ENCODE measurements around the gene PRPF6.

PRPF6 gene

DNA sequence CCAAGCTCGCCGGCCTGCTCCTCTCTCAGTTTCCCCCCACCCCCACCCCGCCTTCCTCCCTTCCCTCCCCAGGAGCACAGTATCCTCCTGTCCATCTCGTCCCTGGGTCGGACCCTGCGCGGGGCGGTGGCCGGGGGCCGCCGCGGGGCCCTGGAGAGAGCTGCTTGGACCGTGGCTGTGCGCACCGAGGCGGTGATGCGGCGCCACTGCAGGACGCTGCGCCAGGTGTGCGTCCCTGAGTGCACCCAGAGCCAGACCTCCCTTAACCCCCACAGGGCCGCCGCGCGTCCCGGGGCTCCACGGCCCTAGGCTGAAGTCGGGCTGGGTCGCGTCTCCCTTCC, 57.3 kb downstream of the PRPF6 start:
- Mint-ChIP-seq H3K4me1 (peaks cover 36% of the 10 kb centered on the region), H3K4me3 (peak overlapping the region; percentile 80), H3K36me3 (peaks cover 14% of the 10 kb centered on the region), H3K27me3 (peaks cover 10% of the 10 kb centered on the region), H3K9me3 (no peaks in the 10 kb centered on the region), H3K27ac (peak overlapping the region; percentile 42)
- ATAC-seq, result peak; percentile 37

DNA sequence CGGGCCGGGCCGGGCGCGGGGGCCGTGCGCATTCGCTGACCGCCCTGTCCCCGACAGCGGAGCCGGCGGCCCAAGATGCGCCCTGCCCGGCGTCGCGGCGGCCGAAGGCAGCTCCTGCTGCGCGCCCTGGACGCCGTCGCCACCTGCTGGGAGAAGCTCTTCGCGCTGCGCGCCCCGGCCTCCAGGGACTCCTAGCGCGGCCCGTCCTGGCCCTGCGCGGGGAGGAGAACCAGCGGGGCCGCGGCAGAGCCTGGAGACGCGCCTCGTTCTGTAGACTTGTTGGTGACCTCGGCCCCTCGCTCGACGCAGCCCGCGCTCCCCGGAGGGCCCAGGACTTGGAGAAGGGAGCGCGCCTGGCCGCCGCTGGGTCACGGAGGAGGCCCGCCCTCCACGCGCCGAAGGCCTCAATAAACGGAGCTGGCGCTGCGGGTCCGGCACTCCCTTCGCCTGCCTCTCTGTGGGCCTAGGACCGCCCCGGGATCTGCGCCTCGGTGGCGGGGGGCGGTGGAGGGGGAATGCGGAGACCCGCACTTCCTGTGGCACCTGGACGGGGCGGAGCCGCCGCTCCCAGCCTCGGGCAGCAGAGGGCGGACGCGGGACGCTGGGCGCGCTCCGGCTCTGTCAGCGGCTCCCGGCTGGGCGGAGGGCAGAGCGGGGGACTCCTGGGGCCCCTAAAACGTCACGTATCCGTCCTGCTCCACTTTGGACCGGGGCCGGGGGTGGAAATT, 57.8 kb downstream of the PRPF6 start:
- peak overlapping the region; percentile 42 for H3K27ac Mint-ChIP-seq
- no peaks in the 10 kb centered on the region for H3K9me3 Mint-ChIP-seq
- peaks cover 9% of the 10 kb centered on the region for H3K36me3 Mint-ChIP-seq
- peak overlapping the region; percentile 80 for H3K4me3 Mint-ChIP-seq
- H3K27me3 Mint-ChIP-seq, result peaks cover 13% of the 10 kb centered on the region
- peak; percentile 85 for ATAC-seq
- H3K4me1 Mint-ChIP-seq, result peaks cover 36% of the 10 kb centered on the region

DNA sequence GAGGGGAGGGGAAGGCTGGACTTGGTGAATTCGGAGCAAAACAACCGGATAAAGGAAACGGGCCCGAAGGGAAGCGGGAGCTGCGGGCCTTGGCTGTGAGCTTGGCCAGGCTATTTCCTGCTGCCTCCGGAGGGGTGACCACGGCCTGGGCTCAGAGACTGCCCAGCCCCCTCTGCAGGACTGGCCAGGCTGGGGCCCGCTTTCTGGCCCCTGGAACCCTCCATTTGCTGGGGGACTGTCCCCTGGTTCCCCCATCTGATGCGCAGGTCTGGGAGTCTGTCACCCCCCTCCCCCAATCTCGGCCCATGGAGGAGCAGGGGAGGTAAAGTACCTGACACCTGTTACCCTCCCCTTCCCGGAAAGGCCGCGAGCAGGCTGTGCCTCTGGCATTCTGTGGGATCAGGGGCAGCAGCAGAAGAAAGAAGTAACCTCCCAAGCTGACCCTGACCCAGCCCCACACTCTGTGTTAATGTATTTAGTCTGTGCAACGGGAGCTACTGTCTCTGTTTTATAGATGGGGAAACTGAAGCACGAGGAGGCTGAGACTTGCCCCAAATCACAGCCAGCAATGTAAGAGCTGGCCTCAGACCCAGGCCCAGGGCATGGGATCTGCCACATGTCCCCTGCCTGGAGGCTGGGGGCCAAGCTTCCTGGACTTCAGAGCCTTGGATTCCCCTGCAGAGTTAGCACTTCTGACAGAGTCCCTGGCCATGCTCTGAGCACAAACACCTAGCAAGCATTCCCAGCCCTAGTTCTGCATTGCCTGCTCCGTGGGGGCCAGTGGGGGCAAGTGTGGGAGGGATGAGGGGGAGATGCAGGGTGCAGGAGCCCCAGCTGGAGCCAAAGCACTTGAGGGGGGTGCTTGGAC, 58.6 kb downstream of the PRPF6 start:
- H3K4me1 Mint-ChIP-seq, result peaks cover 31% of the 10 kb centered on the region
- H3K9me3 Mint-ChIP-seq, result no peaks in the 10 kb centered on the region
- H3K36me3 Mint-ChIP-seq, result peaks cover under 1% of the 10 kb centered on the region
- peaks cover 21% of the 10 kb centered on the region for H3K27me3 Mint-ChIP-seq
- ATAC-seq, result no peak
- H3K4me3 Mint-ChIP-seq, result peak overlapping the region; percentile 80
- H3K27ac Mint-ChIP-seq, result no peak overlapping the region

DNA sequence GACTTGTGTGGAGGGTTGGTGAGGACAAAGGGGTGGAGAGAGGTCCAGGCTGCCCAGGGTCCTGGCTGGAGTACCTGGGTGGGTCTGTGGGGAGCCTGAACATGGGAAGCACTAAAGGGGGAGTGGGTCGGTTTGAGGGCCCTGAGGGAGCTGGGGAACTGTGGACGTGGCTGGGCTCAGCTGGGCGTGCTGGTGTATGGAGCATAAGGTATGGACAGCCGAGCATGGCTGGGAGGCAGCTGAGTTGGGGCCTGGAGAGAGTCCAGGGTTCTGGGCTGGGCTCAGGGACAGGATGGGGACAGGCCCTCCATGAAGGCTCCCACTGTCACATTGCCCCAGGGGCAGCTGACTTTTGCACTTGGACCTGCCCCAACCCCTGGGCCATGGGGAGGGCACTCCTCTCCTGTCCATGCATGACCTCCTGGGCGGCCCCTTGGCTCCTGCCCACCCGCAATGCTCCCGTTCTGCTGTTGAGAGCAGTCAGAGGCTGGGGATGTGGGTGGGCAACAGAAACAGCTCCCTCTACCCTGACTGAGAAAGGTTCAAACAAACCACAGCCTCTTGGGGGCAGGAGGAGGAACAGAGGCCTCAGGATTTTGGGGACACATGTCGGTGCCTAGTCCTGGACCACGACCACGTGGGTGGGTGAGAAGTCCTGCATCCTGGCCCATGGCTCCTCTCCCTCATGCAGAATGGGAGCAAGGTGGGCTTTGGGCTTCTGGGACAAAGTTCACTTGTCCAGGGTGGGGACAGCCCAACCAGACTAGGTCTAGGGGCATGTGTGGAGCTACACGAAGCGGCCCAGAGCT, 59.5 kb downstream of the PRPF6 start:
- Mint-ChIP-seq H3K27ac (no peak overlapping the region), H3K27me3 (peaks cover 30% of the 10 kb centered on the region), H3K9me3 (no peaks in the 10 kb centered on the region), H3K4me3 (peak overlapping the region; percentile 22), H3K4me1 (peaks cover 23% of the 10 kb centered on the region), H3K36me3 (no peaks in the 10 kb centered on the region)
- ATAC-seq, result no peak

DNA sequence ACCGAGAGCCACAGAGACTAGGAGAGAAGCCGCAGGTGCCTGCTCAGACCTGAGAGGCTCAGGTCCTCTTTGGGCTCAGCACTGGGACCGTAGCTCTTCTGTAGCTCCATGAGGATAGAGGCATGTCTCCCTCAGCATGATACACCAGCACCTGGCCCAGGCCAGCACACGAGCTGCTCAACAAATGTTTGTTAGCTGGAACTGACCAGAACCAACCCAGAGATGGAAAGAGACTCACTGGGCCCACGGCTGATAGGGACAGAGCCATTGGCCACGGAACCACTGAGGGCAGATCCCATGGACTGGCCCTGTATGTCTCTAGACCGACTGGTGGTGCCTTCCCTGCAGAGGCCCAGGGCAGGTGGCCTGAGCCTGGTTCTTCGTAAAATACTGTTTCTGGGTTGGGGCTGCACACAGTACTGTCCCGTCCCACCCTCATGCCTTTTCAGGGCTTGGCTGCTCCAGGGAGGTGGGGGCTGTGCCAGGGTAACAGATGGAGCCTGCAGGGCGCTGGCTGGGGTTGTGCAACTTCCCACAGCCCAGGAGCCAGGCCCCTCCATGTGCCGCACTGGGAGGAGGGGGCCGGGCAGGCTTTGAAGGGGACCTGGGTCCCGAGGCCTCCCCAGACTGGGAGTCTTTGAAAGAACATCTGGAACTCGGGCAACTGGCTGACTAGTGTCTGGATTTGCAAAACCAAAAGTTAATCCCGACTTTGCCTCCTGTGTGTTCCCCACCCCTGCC, 60.3 kb downstream of the PRPF6 start:
- H3K4me1 Mint-ChIP-seq, result peaks cover 23% of the 10 kb centered on the region
- no peak for ATAC-seq

DNA sequence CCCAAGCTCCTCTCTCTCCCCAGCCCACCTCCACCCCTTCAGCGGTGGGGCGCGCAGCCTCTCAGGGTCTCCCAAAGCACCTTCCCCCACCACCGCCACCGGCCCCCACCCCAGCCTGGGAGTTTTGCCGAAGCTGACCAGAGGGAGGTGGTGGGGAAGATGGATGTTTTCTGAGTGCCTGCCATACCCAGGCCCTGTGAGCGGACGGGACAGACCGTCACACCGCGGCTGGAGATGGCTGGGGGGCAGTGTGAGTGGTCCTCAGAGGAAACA, 60.8 kb downstream of the PRPF6 start:
- peak overlapping the region; percentile 80 for H3K27ac Mint-ChIP-seq
- peak overlapping the region; percentile 80 for H3K4me3 Mint-ChIP-seq
- H3K27me3 Mint-ChIP-seq, result peaks cover 42% of the 10 kb centered on the region
- peaks cover 23% of the 10 kb centered on the region for H3K4me1 Mint-ChIP-seq
- H3K36me3 Mint-ChIP-seq, result no peaks in the 10 kb centered on the region
- no peak for ATAC-seq
- H3K9me3 Mint-ChIP-seq, result no peaks in the 10 kb centered on the region

More for the DNA sequence above, 60.3 kb downstream of the PRPF6 start:
- Mint-ChIP-seq H3K27ac (no peak overlapping the region), H3K27me3 (peaks cover 37% of the 10 kb centered on the region), H3K9me3 (no peaks in the 10 kb centered on the region), H3K36me3 (no peaks in the 10 kb centered on the region), H3K4me3 (no peak overlapping the region)

DNA sequence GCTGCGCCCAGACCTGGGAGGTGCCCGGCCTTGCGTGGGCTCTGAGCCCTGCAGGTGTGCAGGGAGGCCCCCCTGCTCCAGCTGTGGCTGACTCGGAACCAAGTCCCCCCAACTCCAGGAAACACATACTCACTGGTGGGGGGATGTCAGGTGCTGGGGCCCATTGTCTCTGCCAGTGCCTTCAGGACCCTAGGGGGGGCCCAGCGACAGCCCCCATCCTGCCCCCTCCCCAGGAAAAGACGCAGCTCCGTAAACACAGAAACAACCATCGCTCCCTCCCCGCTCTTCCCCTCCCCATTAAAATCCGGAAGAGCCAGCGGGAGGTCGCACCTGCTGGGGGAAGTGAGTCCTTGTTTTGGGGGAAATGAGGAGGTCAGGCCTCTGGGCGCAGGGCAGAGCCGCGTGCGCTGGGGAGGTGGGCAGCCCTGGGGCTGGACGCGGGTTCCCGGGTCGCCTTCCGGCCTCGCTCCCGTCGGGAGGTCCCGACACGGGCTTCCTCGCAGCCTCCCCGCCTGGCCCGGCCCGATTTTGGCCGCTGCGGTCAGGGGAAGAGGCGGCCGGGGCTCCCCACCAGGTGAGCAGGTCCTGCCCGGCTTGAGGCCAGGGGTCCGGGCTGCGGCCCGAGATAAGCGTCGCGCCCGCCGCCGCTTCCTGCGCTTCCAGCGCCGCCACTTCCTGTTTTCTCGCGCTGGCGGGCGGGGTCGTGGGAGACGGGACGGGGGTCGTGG, 61.3 kb downstream of the PRPF6 start:
- Mint-ChIP-seq H3K27ac (peak overlapping the region; percentile 80), H3K36me3 (no peaks in the 10 kb centered on the region), H3K27me3 (peaks cover 44% of the 10 kb centered on the region), H3K9me3 (no peaks in the 10 kb centered on the region), H3K4me1 (peaks cover 23% of the 10 kb centered on the region), H3K4me3 (peak overlapping the region; percentile 80)
- ATAC-seq, result no peak

DNA sequence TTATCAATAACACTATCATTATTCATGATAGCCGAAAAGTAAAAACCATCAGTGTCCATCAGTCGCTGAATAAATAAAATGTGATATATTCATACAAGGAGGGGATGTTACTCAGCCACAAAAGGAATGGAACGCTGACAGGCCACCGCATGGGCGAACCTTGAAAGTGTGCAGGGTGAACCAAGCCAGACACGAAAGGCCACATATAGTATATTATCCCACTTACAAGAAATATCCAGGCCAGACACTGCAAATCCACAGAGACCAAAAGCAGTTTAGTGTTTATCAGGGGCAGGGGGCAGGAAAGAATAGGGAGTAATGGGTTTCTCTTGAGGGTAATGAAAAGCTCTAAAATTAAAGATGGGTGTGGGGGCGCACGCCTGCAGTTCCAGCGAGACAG, 62.8 kb downstream of the PRPF6 start:
- Mint-ChIP-seq H3K36me3 (no peaks in the 10 kb centered on the region), H3K27ac (no peak overlapping the region), H3K4me1 (peaks cover 15% of the 10 kb centered on the region), H3K9me3 (no peaks in the 10 kb centered on the region), H3K27me3 (peaks cover 46% of the 10 kb centered on the region), H3K4me3 (no peak overlapping the region)
- no peak for ATAC-seq

DNA sequence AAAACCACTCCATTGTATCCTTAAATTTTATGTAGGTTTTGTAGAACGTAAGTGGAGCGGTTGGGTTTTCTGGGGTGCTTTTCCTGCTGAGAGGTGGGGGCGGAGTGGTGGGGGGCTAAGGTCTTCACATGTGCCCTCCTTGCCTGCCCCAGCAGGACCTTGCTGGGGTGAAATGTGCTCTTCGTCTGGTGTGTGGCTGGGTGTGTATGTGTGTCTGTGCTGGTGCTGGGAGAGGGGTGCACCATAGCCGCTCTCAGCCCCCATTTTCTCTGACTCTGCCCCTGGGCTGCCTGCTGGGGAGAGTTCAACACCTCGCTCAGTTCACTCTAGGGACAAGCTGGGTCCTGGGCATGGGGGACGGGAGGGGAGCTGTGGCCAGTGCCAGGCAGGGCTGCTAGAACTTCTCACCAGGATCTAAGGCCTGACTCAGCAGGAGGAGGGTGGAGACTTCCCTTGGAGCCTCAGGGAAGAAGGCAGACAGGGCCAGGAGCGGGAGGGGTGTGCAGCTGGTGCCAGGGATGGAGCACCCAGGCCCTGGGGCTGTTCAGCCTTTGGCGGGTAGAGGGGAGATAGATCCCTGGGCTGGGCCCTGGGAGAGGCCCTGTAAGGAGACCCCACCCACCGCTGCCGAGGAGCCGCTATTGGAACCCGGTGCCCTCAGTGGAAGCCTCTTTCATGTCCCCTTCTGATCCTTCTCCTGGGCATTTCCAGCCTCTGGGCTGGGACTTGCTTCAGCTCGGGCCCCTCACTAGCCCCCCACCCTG, 63.7 kb downstream of the PRPF6 start:
- no peak for ATAC-seq
- H3K9me3 Mint-ChIP-seq, result no peaks in the 10 kb centered on the region
- peaks cover 11% of the 10 kb centered on the region for H3K4me1 Mint-ChIP-seq
- no peak overlapping the region for H3K4me3 Mint-ChIP-seq
- H3K36me3 Mint-ChIP-seq, result no peaks in the 10 kb centered on the region
- no peak overlapping the region for H3K27ac Mint-ChIP-seq
- peaks cover 47% of the 10 kb centered on the region for H3K27me3 Mint-ChIP-seq

DNA sequence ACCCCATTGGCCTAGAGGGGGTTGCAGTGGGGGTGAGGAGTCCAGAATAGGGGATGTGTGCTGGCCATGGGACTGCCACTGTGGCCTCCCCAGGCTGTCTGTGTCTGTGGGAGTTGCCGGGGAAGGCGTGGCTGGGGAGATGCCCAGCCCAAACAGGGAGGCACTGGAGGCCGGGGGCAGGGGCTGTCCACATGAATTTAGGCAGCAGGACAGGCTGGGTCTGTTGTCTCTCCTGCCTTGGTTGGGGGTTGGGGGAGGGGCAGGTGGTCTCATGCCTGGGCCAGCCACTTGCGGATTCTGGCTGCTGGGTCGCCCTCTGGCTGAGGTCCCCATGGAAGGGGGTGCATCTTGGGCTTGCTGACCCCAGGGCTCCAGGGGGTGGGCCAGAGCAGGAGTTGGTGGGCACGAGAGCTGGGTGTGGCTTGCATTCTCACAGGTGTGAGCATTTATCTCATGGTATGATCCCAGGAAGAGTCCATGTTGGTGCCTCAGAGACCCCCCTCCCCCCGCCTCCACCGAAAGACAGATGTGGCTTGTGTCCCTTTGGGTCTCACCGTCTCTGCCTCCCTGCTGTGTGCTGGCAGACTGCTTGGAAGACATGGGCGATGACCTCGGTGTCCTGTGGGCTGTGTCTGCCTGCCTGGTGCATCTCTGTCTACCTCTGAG, 64.5 kb downstream of the PRPF6 start:
- no peak for ATAC-seq
- Mint-ChIP-seq H3K9me3 (no peaks in the 10 kb centered on the region), H3K4me3 (no peak overlapping the region), H3K36me3 (no peaks in the 10 kb centered on the region), H3K27me3 (peaks cover 55% of the 10 kb centered on the region), H3K4me1 (peaks cover 10% of the 10 kb centered on the region), H3K27ac (no peak overlapping the region)

DNA sequence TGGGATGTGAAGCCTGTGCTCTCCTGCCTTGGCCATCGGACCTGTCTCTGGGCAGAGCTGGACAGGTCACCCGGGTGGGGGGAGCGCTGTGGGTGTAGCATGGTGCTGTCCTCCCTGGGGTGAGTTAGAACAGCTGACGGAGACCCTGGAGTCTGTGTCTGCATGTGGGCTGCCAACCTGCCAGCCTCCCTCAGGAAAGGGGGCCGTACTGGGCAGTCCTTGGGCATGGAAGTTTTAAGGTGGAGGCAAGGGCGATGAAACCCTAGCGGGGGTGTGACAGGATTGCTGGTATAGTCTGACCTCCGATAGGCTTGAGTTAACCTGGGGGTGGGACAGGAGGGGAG, 66.1 kb downstream of the PRPF6 start:
- peaks cover 8% of the 10 kb centered on the region for H3K4me1 Mint-ChIP-seq
- no peak overlapping the region for H3K27ac Mint-ChIP-seq
- no peak overlapping the region for H3K4me3 Mint-ChIP-seq
- no peaks in the 10 kb centered on the region for H3K36me3 Mint-ChIP-seq
- no peak for ATAC-seq
- no peaks in the 10 kb centered on the region for H3K9me3 Mint-ChIP-seq
- peaks cover 70% of the 10 kb centered on the region for H3K27me3 Mint-ChIP-seq

DNA sequence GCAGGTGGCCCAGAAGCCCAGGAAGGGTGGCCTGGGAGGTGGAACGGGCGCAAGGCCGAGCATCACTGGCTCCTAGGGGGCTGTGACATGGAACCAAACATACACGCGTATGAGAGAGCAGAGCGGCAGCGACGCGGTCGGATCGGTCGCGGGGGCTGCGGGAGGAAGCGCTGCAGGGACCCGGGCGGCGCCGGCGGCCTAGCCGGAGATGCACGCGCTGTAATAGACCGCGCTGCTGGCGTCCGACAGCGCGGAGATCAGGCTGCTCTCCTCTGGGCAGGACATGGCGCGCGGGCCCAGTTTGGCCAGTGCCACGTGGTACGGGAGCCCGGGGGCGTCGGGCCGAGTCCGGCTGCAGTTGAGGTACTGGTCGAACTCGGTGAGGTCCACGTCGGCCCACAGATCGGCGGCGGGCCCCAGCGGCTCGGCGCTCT, 67.1 kb downstream of the PRPF6 start:
- no peak overlapping the region for H3K4me3 Mint-ChIP-seq
- no peak overlapping the region for H3K27ac Mint-ChIP-seq
- no peaks in the 10 kb centered on the region for H3K9me3 Mint-ChIP-seq
- no peak for ATAC-seq
- H3K36me3 Mint-ChIP-seq, result no peaks in the 10 kb centered on the region
- peaks cover 5% of the 10 kb centered on the region for H3K4me1 Mint-ChIP-seq
- peaks cover 78% of the 10 kb centered on the region for H3K27me3 Mint-ChIP-seq

DNA sequence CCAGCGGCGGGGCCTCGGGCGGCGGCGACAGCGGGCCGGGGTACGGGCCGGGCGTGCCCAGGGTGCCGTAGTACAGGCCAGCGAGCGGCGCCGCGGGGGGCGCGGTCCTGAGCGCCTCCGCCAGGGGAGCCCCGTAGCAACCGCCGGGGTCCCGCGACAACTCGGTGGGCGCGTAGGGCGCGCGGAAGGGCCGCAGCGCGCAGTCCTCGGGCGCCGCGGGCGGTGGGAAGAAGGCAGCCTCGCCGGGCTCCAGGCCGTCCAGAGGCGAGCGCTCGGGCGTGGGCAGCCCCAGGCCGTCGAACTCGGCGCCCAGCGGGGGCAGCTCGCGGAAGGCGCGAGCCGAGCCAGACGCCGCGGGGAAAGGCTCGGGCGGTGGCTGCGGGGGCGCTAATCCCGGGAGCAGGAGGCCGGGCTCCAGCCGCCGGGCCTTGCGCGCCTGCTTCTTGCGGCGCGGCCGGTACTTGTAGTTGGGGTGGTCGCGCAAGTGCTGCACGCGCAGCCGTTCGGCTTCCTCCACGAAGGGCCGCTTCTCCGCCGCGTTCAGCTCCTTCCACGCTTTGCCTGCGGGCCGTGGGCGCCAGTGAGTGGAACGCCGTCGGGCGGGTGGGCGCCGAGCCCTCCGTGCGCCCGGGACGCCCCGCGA, 67.6 kb downstream of the PRPF6 start:
- ATAC-seq, result no peak
- peaks cover 83% of the 10 kb centered on the region for H3K27me3 Mint-ChIP-seq
- H3K27ac Mint-ChIP-seq, result no peak overlapping the region
- H3K9me3 Mint-ChIP-seq, result no peaks in the 10 kb centered on the region
- no peak overlapping the region for H3K4me3 Mint-ChIP-seq
- no peaks in the 10 kb centered on the region for H3K36me3 Mint-ChIP-seq
- peaks cover 11% of the 10 kb centered on the region for H3K4me1 Mint-ChIP-seq

All from stimulated activated memory B cell treated with anti-CD40 and anti-IgM and Interleukin-4, amounts not matched to agents 10 μg/mL and 1 μg/mL and 100 μg/mL, for 72 hours (primary cell).